Mesenchymal stem cell (in vitro differentiated cells and primary cell): Measurements from ENCODE around the gene SYNE1. TPM values are rescaled to one million over a fixed set of nuclear protein-coding genes. Genes with fewer than 3 reads are reported as not detected.

ENCODE experiments used
- small RNA-seq: library from polyadenylated mRNA; stranded (forward); fragments of <200 nt; extraction: miRNeasy Mini kit (QIAGEN cat#:217004); gene quantifications from one replicate; pipeline ENCODE3, GENCODE V24; 2013; ENCODE audit warnings: low read depth

The SYNE1 gene

Small RNA genes within 50 kb of the gene (small RNA-seq; reads per million reads assigned to genes)
- gene RNA5SP223: not detected
